Aorta (tissue), 5 donors: ENCODE results near the gene KLHL42. TPM values are rescaled to one million over a fixed set of nuclear protein-coding genes. Genes with fewer than 3 reads are reported as not detected.

ENCODE experiments used
- ATAC-seq: fragments of 200-7000 bp; cut with Tn5 transposase; one replicate; pipeline ENCODE4 v1.9.1; 2022; ENCODE audit warnings: moderate library complexity; ENCODE audit not compliant: low FRiP score
- DNase-seq, 2 donors: peaks; one replicate each; pipeline ENCODE4 v3.0.0-alpha.2; 2020
- H3K27ac ChIP-seq, 2 donors: one replicate each; pipeline ENCODE4 v1.5.1; 2013; ENCODE audit warnings: low read length in 2 of 2, mild to moderate bottlenecking in 2 of 2, moderate library complexity in 2 of 2, control low read depth in 1 of 2, inconsistent platforms in 1 of 2, low read depth in 1 of 2
- H3K27me3 ChIP-seq, 2 donors: one replicate each; pipeline ENCODE4 v1.6.1; 2013; ENCODE audit warnings: control low read depth in 1 of 2, low read length in 1 of 2, mild to moderate bottlenecking in 1 of 2, moderate library complexity in 1 of 2; ENCODE audit not compliant: insufficient read depth in 2 of 2, control insufficient read depth in 1 of 2
- H3K36me3 ChIP-seq, 2 donors: one replicate each; pipeline ENCODE4 v1.6.1; 2013; ENCODE audit warnings: control low read depth in 1 of 2, low read length in 1 of 2, mild to moderate bottlenecking in 1 of 2; ENCODE audit not compliant: insufficient read depth in 2 of 2, control insufficient read depth in 1 of 2
- H3K4me1 ChIP-seq, 2 donors: one replicate each; pipeline ENCODE4 v1.6.1; 2013; ENCODE audit warnings: low read length in 2 of 2, control low read depth in 1 of 2, mild to moderate bottlenecking in 1 of 2, moderate library complexity in 1 of 2; ENCODE audit not compliant: insufficient read depth in 2 of 2, control insufficient read depth in 1 of 2
- H3K4me3 ChIP-seq, 2 donors: one replicate each; pipeline ENCODE4 v1.5.1; 2013; ENCODE audit warnings: low read length in 2 of 2, control low read depth in 1 of 2, mild to moderate bottlenecking in 1 of 2
- H3K9me3 ChIP-seq: one replicate; pipeline ENCODE4 v1.6.1; 2013; ENCODE audit warnings: mild to moderate bottlenecking, low read length; ENCODE audit not compliant: control insufficient read depth
- WGBS, 2 donors: extraction: QIAGEN DNeasy Blood & Tissue Kit; methylation state at CpG; one replicate each; pipeline ENCODE4 v1.1.7; 2013; 5-methylcytosine and 5-hydroxymethylcytosine counted together
- intact Hi-C, 2 donors: fragments of 100-400 bp; cut with DNase I; formaldehyde crosslinking; loops; one replicate each; pipeline versions ENCODE4 v1.14.2 to v1.15.0; 2022
- polyA plus RNA-seq, 2 donors: library from polyadenylated mRNA; stranded (reverse); fragments of 200-250 nt; gene quantifications; one replicate each; pipeline ENCODE4 v1.2.3, GENCODE V29; 2013
- total RNA-seq, 2 donors: library from RNA; stranded (reverse); fragmentation: NEBNext Ultra II Directional; extraction: Animal tissue kit (Norgen Biotek cat#: 25700); gene quantifications; one replicate each; pipeline ENCODE4 v1.2.1, GENCODE V29; 2021
- donor health status: healthy with polysubstance abuse.
- donor health status: Bipolar disorder and iron deficiency.
- donor health status: DM: no; HTN: no; CAD: no.
- donor health status: DM: no; HTN: no; CAD: no.
- donor health status: DM: yes; HTN: yes; CAD: no.

The KLHL42 gene
- total and polyA plus RNA-seq, 4 donors: 14.4 to 58.7 (median 39.5) TPM

DNA sequence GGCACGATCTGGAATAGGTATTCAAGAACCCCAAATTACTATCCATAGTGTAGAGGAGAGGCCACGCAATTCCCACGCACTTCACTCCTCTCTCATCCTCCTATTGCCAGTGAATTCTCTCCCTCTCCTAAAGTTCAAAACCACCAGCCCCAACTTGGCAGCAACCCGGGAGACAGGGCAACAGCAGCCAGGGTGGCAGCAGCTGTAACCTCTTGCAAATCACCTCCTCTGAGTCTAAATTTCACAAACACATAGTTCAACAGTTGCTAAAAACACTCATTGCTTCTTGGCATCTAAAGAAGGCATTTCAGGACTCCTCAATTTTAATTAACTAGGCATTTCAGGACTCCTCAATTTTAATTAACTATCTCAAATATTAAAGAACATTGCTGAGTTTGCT lies 37.7 kb downstream of the KLHL42 start:
- intact Hi-C loops: loop anchor here in 1 of 2 donors (5.0 kb wide), 1 partner anchor 35 kb away; the partner anchor contains the start of genes KLHL42 and MANSC4
- no peaks in the 10 kb centered on the region for H3K27me3 ChIP-seq
- no peaks in the 10 kb centered on the region for H3K9me3 ChIP-seq
- ATAC-seq (no peak), DNase-seq (no peak)
- no peaks in the 10 kb centered on the region for H3K36me3 ChIP-seq
- H3K27ac ChIP-seq: no peak overlapping the region
- no peak overlapping the region for H3K4me3 ChIP-seq
- 78 to 82% methylated on average over 4 of the region's 4 CpGs for WGBS, 2 donors
- no peaks in the 10 kb centered on the region for H3K4me1 ChIP-seq

GRCh38 chr12:27818401-27818918 lies 38.4 kb downstream of the KLHL42 start:
- H3K27me3 ChIP-seq: no peaks in the 10 kb centered on the region
- 70 to 78% methylated on average over 7 of the region's 7 CpGs for WGBS, 2 donors
- no peaks in the 10 kb centered on the region for H3K4me1 ChIP-seq
- no peaks in the 10 kb centered on the region for H3K9me3 ChIP-seq
- DNase-seq (no peak), ATAC-seq (no peak)
- no peak overlapping the region for H3K4me3 ChIP-seq
- H3K27ac ChIP-seq: no peak overlapping the region
- intact Hi-C loops: loop anchor here in 1 of 2 donors (5.0 kb wide), 1 partner anchor 36 kb away; the partner anchor contains the start of genes KLHL42 and MANSC4
- no peaks in the 10 kb centered on the region for H3K36me3 ChIP-seq

GRCh38 chr12:27820564-27820963 lies 40.5 kb downstream of the KLHL42 start:
- H3K36me3 ChIP-seq: no peaks in the 10 kb centered on the region
- no peak overlapping the region for H3K4me3 ChIP-seq
- DNase-seq (no peak), ATAC-seq (no peak)
- no peaks in the 10 kb centered on the region for H3K27me3 ChIP-seq
- H3K27ac ChIP-seq: no peak overlapping the region
- H3K4me1 ChIP-seq: no peaks in the 10 kb centered on the region
- intact Hi-C loops: loop anchor here (2.0 to 10.0 kb wide), 2 partner anchors 88 to 124 kb away; no protein-coding TSS in a partner anchor
- 71% methylated on average over 5 of the region's 5 CpGs for WGBS, 2 donors
- no peaks in the 10 kb centered on the region for H3K9me3 ChIP-seq

- WGBS, 2 donors: 14% methylated on average over 7 of the region's 7 CpGs
- Histone ChIP-seq H3K27me3 (no peaks in the 10 kb centered on the region), H3K36me3 (no peaks in the 10 kb centered on the region), H3K9me3 (no peaks in the 10 kb centered on the region), H3K4me3 (no peak overlapping the region), H3K4me1 (no peaks in the 10 kb centered on the region), H3K27ac (no peak overlapping the region)
- ATAC-seq: peak; percentile 79
- intact Hi-C loops: loop anchor here (2.0 to 10.0 kb wide), 2 partner anchors 89 to 123 kb away; no protein-coding TSS in a partner anchor
- DNase-seq: no peak
Measured at GRCh38 chr12:27821259-27821973, 41.4 kb downstream of the KLHL42 start.

DNA sequence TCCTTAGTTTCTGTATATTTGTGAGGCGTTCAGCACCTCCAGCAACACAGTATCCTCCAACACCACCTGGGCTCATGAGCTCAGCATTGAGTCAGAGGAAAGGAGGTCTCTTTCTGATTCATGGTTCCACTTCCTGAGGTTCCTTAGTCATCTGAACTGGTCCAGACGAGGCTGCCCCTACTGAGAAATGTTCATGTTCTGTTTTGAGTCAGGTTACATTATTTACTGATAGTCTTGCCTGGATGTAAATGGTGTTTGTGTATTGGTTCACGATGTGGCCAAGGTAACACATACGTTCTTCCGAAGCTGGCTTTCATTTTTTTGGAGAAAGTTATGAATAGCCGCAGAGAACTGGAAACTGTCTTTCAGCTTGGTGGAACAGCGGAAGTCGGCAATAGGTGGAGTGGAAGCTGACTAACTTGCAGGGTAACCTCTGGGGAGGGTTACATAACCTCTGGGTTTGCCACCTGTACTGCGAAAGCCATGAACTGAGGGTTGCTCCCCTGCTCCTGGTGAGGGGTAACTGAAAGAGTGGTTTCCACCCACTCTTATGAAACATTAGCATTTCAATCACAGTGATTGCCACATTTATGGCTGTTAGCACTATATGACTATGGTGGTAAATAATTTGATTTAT lies 42.2 kb downstream of the KLHL42 start:
- intact Hi-C loops: loop anchor here (2.0 to 10.0 kb wide), 2 partner anchors 89 to 123 kb away; no protein-coding TSS in a partner anchor
- DNase-seq (no peak), ATAC-seq (no peak)
- Histone ChIP-seq H3K36me3 (no peaks in the 10 kb centered on the region), H3K27ac (no peak overlapping the region), H3K4me1 (no peaks in the 10 kb centered on the region), H3K4me3 (no peak overlapping the region), H3K27me3 (no peaks in the 10 kb centered on the region), H3K9me3 (no peaks in the 10 kb centered on the region)
- WGBS, 2 donors: 83 to 85% methylated on average over 9 of the region's 9 CpGs

DNA sequence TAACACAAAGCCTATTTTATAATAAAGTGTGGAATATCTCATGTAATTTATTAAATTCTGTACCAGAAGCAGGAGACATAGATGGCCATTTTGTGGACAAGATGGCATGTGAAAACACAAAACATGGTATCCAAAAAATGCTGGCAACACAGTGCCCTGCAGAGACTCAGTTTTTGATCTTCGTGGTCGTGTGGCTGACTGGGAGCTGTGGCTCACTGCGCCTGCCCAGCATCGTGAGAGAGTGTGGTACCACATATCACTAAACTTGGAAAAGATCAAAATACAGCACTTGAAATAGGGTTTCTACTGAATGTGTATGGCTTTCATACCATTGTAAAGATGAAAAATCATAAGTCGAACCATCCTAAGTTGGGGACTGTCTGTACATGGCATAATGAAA lies 43.0 kb downstream of the KLHL42 start:
- intact Hi-C loops: loop anchor here (2.0 to 10.0 kb wide), 2 partner anchors 90 to 122 kb away; no protein-coding TSS in a partner anchor
- Histone ChIP-seq H3K27ac (no peak overlapping the region), H3K27me3 (no peaks in the 10 kb centered on the region), H3K36me3 (no peaks in the 10 kb centered on the region), H3K9me3 (no peaks in the 10 kb centered on the region), H3K4me3 (no peak overlapping the region), H3K4me1 (no peaks in the 10 kb centered on the region)
- DNase-seq (no peak), ATAC-seq (no peak)
- WGBS, 2 donors: 89 to 93% methylated on average over 5 of the region's 5 CpGs

DNA sequence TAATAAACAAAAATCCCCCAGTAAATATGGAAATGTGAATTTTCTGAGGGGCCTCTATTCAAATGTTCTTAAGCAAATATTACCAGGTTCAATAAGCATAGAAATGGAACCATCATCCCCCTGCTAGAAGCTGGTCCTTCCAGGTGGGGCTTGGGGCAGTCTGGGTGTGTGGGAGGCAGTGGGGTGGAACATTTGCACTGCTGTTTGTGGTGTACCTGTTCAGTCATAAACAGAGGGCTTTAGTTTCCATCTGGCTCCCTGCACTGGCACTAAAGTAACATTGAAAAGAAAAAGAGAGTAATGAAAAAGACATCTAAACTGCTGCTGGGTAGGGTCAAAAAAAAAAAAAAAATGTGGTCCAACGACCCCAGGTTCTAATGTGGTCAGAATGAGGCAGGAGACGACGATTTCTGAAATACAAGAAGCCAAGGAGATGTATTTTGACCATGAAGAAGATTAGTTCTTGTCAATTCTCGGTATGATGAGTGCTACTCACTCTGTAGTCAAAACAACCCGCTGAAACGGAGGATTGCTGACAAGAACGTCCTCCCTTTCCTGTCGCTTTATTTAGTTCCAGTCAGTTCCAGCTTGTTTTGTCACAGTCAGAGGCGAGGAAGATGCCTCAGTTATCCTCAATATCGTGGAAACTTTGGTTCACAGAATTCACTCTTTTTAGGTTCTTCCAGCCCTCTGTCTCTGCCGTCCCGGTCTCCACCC lies 44.3 kb downstream of the KLHL42 start:
- Histone ChIP-seq H3K9me3 (no peaks in the 10 kb centered on the region), H3K4me3 (no peak overlapping the region), H3K27me3 (no peaks in the 10 kb centered on the region), H3K4me1 (no peaks in the 10 kb centered on the region), H3K27ac (no peak overlapping the region), H3K36me3 (no peaks in the 10 kb centered on the region)
- 72 to 75% methylated on average over 12 of the region's 12 CpGs for WGBS, 2 donors
- intact Hi-C loops: loop anchor here (10.0 kb wide), 1 partner anchor 121 kb away; no protein-coding TSS in a partner anchor
- no peak for DNase-seq
- no peak for ATAC-seq

- no peak overlapping the region for H3K27ac ChIP-seq
- intact Hi-C loops: loop anchor here (10.0 kb wide), 1 partner anchor 119 kb away; no protein-coding TSS in a partner anchor
- no peaks in the 10 kb centered on the region for H3K36me3 ChIP-seq
- no peaks in the 10 kb centered on the region for H3K27me3 ChIP-seq
- no peaks in the 10 kb centered on the region for H3K4me1 ChIP-seq
- H3K9me3 ChIP-seq: no peaks in the 10 kb centered on the region
- no peak overlapping the region for H3K4me3 ChIP-seq
- ATAC-seq (no peak), DNase-seq (no peak)
- 86 to 92% methylated on average over 1 of the region's 1 CpG for WGBS, 2 donors
Measured at GRCh38 chr12:27826076-27826475, 46.0 kb downstream of the KLHL42 start.
